Nephron progenitor cell (in vitro differentiated cells): ENCODE measurements around the gene CEMIP.

Source experiments
- DNase-seq: peaks from one replicate; pipeline ENCODE4 v3.0.0; 2021
- H3K27ac Mint-ChIP-seq: 2 replicates; pipeline ENCODE4 v1.8.0; 2021; ENCODE audit warnings: mild to moderate bottlenecking, moderate library complexity, mixed read lengths
- H3K27me3 Mint-ChIP-seq: 2 replicates; pipeline ENCODE4 v1.8.0; 2021; ENCODE audit warnings: mild to moderate bottlenecking, low read depth, mixed read lengths; ENCODE audit not compliant: poor library complexity
- H3K36me3 Mint-ChIP-seq: 2 replicates; pipeline ENCODE4 v1.8.0; 2021; ENCODE audit warnings: low read depth, mixed read lengths
- H3K4me1 Mint-ChIP-seq: 2 replicates; pipeline ENCODE4 v1.8.0; 2021; ENCODE audit warnings: mixed read lengths
- H3K4me3 Mint-ChIP-seq: 2 replicates; pipeline ENCODE4 v1.8.0; 2021; ENCODE audit warnings: mild to moderate bottlenecking, moderate library complexity, mixed read lengths
- H3K9me3 Mint-ChIP-seq: 2 replicates; pipeline ENCODE4 v1.8.0; 2021; ENCODE audit warnings: mild to moderate bottlenecking, moderate library complexity, mixed read lengths
- CTCF ChIP-seq: fragments of 200-600 bp; sonication (generic); IDR thresholded peaks from 2 replicates; pipeline ENCODE4 v1.5.0; 2021; ENCODE audit warnings: antibody characterized with exemption

CEMIP gene

GRCh38 chr15:80989518-80990478 lies 210.6 kb downstream of the CEMIP start, which contains the start of gene MESD:
Gene MESD, minus strand, starts transcription at chr15:80989819. Its CDS starts 28 bp downstream, at chr15:80989791.
- peak; percentile 99 for DNase-seq
- peaks cover 11% of the 10 kb centered on the region for H3K36me3 Mint-ChIP-seq
- no peaks in the 10 kb centered on the region for H3K9me3 Mint-ChIP-seq
- peaks cover 33% of the 10 kb centered on the region for H3K4me1 Mint-ChIP-seq
- H3K27ac Mint-ChIP-seq = peak within 1 kb of the TSS; percentile 97
- H3K4me3 Mint-ChIP-seq = peak within 1 kb of the TSS; percentile 94
- no peak for TF ChIP-seq CTCF
- peaks cover 4% of the 10 kb centered on the region for H3K27me3 Mint-ChIP-seq

- H3K27me3 Mint-ChIP-seq = peaks cover 8% of the 10 kb centered on the region
- peaks cover 3% of the 10 kb centered on the region for H3K9me3 Mint-ChIP-seq
- peaks cover 10% of the 10 kb centered on the region for H3K36me3 Mint-ChIP-seq
- TF ChIP-seq CTCF = no peak
- H3K4me3 Mint-ChIP-seq = no peak overlapping the region
- no peak overlapping the region for H3K27ac Mint-ChIP-seq
- no peak for DNase-seq
- H3K4me1 Mint-ChIP-seq = peaks cover 28% of the 10 kb centered on the region
Observed at GRCh38 chr15:80990955-80991354, 211.8 kb downstream of the CEMIP start.

- DNase-seq = no peak
- TF ChIP-seq CTCF = no peak
- H3K4me3 Mint-ChIP-seq = no peak overlapping the region
- H3K27ac Mint-ChIP-seq = no peak overlapping the region
- peaks cover 8% of the 10 kb centered on the region for H3K27me3 Mint-ChIP-seq
- peaks cover 7% of the 10 kb centered on the region for H3K9me3 Mint-ChIP-seq
- peaks cover 23% of the 10 kb centered on the region for H3K4me1 Mint-ChIP-seq
- peaks cover 7% of the 10 kb centered on the region for H3K36me3 Mint-ChIP-seq
Observed at GRCh38 chr15:80991421-80991820, 212.3 kb downstream of the CEMIP start.

GRCh38 chr15:80992006-80992405 lies 212.8 kb downstream of the CEMIP start:
- H3K36me3 Mint-ChIP-seq = peaks cover 7% of the 10 kb centered on the region
- TF ChIP-seq CTCF = no peak
- H3K4me3 Mint-ChIP-seq = no peak overlapping the region
- H3K4me1 Mint-ChIP-seq = peaks cover 17% of the 10 kb centered on the region
- DNase-seq = no peak
- H3K27me3 Mint-ChIP-seq = peaks cover 8% of the 10 kb centered on the region
- H3K27ac Mint-ChIP-seq = no peak overlapping the region
- peaks cover 8% of the 10 kb centered on the region for H3K9me3 Mint-ChIP-seq

GRCh38 chr15:80992441-80992840 lies 213.3 kb downstream of the CEMIP start:
- no peak for DNase-seq
- Mint-ChIP-seq H3K4me1 (peaks cover 14% of the 10 kb centered on the region), H3K36me3 (peaks cover 7% of the 10 kb centered on the region), H3K9me3 (peaks cover 12% of the 10 kb centered on the region), H3K4me3 (no peak overlapping the region), H3K27me3 (peaks cover 8% of the 10 kb centered on the region), H3K27ac (no peak overlapping the region)
- no peak for TF ChIP-seq CTCF
